Progenitor cell of endocrine pancreas (in vitro differentiated cells): ENCODE results near the gene PAX5. TPM values are rescaled to one million over a fixed set of nuclear protein-coding genes. Genes with fewer than 3 reads are reported as not detected.

Source experiments
- DNase-seq: peaks from one replicate; pipeline ENCODE4 v3.0.0; 2021; ENCODE audit warnings: low spot score; ENCODE audit not compliant: unreplicated experiment
- H3K27ac Mint-ChIP-seq: 2 replicates; pipeline ENCODE4 v1.8.0; 2021; ENCODE audit warnings: mild to moderate bottlenecking, moderate library complexity, mixed read lengths
- H3K27me3 Mint-ChIP-seq: 2 replicates; pipeline ENCODE4 v1.8.0; 2021; ENCODE audit warnings: mixed read lengths
- H3K36me3 Mint-ChIP-seq: 2 replicates; pipeline ENCODE4 v1.8.0; 2022; ENCODE audit warnings: mixed read lengths; ENCODE audit not compliant: insufficient read depth
- H3K4me1 Mint-ChIP-seq: 2 replicates; pipeline ENCODE4 v1.8.0; 2021; ENCODE audit warnings: low read depth, mixed read lengths
- H3K4me3 Mint-ChIP-seq: 2 replicates; pipeline ENCODE4 v1.8.0; 2021; ENCODE audit warnings: low read depth, mild to moderate bottlenecking, moderate library complexity, mixed read lengths
- H3K9me3 Mint-ChIP-seq: 2 replicates; pipeline ENCODE4 v1.8.0; 2021; ENCODE audit warnings: low read depth, mixed read lengths
- CTCF ChIP-seq: fragments of 200-600 bp; sonication (generic); IDR thresholded peaks from one replicate; pipeline ENCODE4 v1.5.0; 2021; ENCODE audit warnings: antibody characterized with exemption, mild to moderate bottlenecking; ENCODE audit not compliant: unreplicated experiment
- total RNA-seq: library from RNA; stranded (reverse); gene quantifications from 2 replicates; pipeline ENCODE4 v1.2.1, GENCODE V29; 2021

The PAX5 gene
- total RNA-seq, 1 donor from 2014 or later: not detected

GRCh38 chr9:36986468-36987408, 47.3 kb downstream of the PAX5 start:
- peaks cover 88% of the 10 kb centered on the region for H3K27me3 Mint-ChIP-seq
- DNase-seq: no peak
- H3K36me3 Mint-ChIP-seq: peaks cover 2% of the 10 kb centered on the region
- H3K27ac Mint-ChIP-seq: no peak overlapping the region
- peak overlapping the region; percentile 31 for H3K4me3 Mint-ChIP-seq
- H3K9me3 Mint-ChIP-seq: peaks cover 4% of the 10 kb centered on the region
- TF ChIP-seq CTCF: no peak
- peaks cover 5% of the 10 kb centered on the region for H3K4me1 Mint-ChIP-seq

GRCh38 chr9:36985769-36986467, 48.1 kb downstream of the PAX5 start:
- peak overlapping the region; percentile 52 for H3K4me3 Mint-ChIP-seq
- peaks cover 88% of the 10 kb centered on the region for H3K27me3 Mint-ChIP-seq
- H3K36me3 Mint-ChIP-seq: no peaks in the 10 kb centered on the region
- no peaks in the 10 kb centered on the region for H3K9me3 Mint-ChIP-seq
- H3K27ac Mint-ChIP-seq: no peak overlapping the region
- H3K4me1 Mint-ChIP-seq: peaks cover 5% of the 10 kb centered on the region
- TF ChIP-seq CTCF: no peak
- DNase-seq: peak; percentile 26

GRCh38 chr9:36985061-36985768, 48.9 kb downstream of the PAX5 start:
- Mint-ChIP-seq H3K36me3 (no peaks in the 10 kb centered on the region), H3K27ac (no peak overlapping the region), H3K4me1 (peaks cover 5% of the 10 kb centered on the region), H3K9me3 (no peaks in the 10 kb centered on the region), H3K27me3 (peaks cover 89% of the 10 kb centered on the region), H3K4me3 (peak overlapping the region; percentile 52)
- DNase-seq: no peak
- TF ChIP-seq CTCF: no peak

- H3K4me3 Mint-ChIP-seq: no peak overlapping the region
- no peaks in the 10 kb centered on the region for H3K4me1 Mint-ChIP-seq
- H3K27me3 Mint-ChIP-seq: peaks cover 91% of the 10 kb centered on the region
- TF ChIP-seq CTCF: peak; percentile 10
- DNase-seq: no peak
- no peak overlapping the region for H3K27ac Mint-ChIP-seq
- no peaks in the 10 kb centered on the region for H3K36me3 Mint-ChIP-seq
- no peaks in the 10 kb centered on the region for H3K9me3 Mint-ChIP-seq
Observed at GRCh38 chr9:36980148-36980974, 53.7 kb downstream of the PAX5 start.
